NOMO-1 (cell line): Measurements from ENCODE around the gene ABL2.
A peak's percentile ranks its signal among the peaks of the same experiment; 100 is the strongest.

Experiments used
- DNase-seq, 2 experiments: peaks; one replicate each; lab custom pipeline; 2025; ENCODE audit not compliant: unreplicated experiment in 2 of 2; lab: John Stamatoyannopoulos, UW

ABL2 gene

DNA sequence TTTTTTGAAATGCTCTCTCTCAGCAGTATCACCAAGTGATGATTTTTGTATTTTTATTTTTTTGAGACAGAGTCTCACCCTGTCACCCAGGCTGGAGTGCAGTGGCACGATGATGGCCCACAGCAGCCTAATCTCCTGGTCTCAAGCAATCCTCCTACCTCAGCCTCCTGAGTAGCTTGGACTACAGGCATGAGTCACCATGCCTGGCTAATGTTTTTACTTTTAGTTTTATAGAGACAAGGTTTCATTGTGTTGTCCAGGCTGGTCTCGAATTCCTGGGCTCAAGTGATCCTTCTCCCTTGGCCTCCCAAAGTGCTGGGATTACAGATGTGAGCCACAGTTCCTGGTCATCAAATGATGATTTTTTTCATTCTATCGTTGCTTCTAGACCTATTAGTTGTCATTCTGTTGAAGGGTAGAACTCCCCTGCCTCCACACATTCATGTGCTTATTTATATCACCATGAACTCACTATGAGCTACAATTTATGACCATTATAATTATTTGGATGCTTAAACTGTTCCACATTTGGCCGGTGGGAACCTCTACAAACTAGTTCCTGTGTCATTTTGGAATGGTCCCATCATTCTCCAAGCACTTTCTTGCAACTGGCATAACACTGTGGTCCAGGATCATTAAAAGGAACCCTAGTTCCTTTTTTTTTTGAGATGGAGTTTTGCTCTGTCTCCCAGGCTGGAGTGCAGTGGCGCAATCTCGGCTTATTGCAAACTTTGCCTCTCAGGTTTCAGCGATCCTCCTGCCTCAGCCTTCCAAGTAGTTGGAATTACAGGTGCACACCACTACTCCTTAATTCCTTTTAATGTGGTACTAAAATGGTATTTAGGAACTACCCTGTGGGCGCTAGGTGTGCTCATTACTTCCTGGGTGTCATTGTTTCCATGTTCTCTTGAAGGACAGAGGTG is 167.9 kb downstream of the ABL2 start:
- no peak for DNase-seq

DNA sequence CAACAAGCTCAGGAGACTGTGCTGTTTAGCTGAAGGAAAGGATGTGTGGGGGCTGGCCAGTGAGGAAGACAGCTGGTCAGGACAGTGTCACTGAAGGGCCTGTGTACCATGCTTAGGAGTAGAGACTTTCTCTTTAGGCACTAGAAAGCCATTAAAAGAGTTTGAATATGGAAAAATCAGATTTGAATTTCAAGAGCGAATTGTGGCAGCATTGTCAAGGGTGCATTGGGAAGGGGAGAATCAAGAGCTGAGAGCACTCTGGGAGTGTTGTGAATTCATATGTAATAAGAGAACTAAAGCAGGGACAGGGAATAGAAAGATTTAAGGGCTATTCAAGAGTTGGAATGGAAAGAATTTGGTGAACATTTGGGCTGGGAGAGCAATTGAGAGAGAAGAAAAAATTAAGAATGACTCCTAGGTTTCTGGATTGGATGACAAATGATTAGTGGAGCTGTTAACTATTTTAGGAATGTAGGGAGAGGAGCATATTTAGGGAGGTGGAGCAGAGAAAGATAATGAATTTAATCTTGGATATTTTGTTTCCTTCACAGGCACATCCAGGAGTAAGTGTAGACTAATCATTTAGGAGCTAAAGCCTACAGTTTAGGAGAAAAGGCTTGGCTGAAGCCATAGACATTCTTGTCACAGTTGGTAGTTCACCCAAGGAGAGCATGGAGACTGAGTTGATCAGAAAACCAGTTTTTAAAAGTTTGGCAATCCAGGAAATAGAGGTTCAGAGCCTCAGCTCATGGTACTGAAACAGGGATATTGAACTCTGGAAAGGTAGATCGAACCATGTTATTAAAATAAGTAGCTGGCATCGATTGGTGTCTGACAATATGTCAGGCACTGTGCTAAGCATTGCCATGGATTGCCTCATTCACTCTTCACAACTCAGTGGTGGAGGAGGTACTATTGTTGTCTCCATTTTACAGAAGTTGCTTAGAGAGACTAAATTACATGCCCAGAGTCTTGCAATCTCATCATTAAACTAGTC is 170.7 kb downstream of the ABL2 start:
- DNase-seq = peak in 1 of 2 experiments; percentile 18

DNA sequence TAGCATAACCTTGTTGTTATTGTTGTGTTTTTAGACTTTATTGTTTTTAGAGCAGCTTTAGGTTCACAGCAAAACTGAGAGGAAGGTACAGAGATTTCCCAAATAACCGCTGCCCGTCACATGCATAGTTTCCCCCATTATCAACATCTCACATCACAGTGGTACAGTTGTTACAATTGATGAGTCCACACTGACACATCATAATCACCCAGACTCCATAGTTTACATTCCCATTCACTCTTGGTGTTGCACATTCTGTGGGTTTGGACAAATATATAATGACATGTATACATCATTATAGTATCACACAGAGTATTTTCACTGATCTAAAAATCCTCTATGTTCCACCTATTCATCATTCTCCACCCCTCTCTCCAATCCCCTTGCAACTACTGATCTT is 173.5 kb downstream of the ABL2 start:
- no peak for DNase-seq

DNA sequence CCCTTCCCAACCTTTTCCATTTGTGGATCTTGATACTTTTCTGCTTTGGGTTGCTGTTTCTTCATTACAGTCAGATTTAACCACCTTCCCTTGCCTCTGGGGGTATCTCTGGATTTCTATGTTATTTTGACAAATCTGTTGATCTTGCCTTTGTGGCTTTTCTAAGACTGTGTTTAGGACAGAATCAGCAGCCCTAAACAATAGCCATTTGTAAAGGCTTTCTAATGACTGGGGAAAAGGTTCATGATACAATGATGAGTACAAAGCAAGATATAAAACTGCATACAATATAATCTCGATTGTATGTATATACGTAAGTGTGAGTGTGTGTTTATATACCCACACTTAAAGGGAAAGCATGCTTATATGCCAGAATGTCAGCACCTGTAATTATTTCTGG is 176.0 kb downstream of the ABL2 start:
- DNase-seq = no peak

DNA sequence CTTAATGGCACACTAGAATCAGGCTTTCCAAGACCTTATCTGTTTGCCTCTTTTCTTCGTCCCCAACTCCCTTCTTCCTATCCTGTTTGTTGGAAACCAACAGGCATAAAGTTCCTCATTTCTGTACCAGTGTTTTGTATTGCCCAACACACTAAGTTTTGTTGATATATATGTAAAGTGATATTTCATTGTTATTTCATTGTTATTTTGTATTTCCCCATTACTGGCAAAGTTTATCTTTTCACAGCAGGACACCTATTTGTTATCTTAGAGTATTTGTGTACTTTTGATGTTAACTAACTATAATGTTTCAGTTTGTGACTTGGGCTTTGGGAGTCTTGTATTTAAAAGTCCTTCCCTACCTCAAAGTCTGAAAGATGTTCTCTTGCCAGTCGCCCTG is 176.7 kb downstream of the ABL2 start:
- DNase-seq = peak in 1 of 2 experiments; percentile 8
